ENCODE results near the gene BNC2.
A peak's percentile ranks its signal among the peaks of the same experiment; 100 is the strongest.

Gene BNC2

GRCh38 chr9:16447946-16448345 lies 422.5 kb downstream of the BNC2 start:
- H3K36me3 ChIP-seq (replicated peaks in 1 of 2; ENCODE audit: control insufficient read depth in 2 of 2, insufficient read depth in 2 of 2, low read length in 2 of 2), result no peaks in the 10 kb centered on the region
- no peak overlapping the region for H2AK5ac ChIP-seq (ENCODE audit: low read depth, low read length)
- H3K4me2 ChIP-seq (ENCODE audit: insufficient read depth, low read length, poor library complexity, severe bottlenecking), result no peak overlapping the region
- no peak overlapping the region for H4K91ac ChIP-seq (ENCODE audit: low read depth, low read length, poor library complexity)
- H3K4ac ChIP-seq (ENCODE audit: low read length), result no peak overlapping the region
- H3K18ac ChIP-seq (ENCODE audit: low read length), result no peak overlapping the region
- H2AFZ ChIP-seq (ENCODE audit: low read length), result no peak overlapping the region
- H3K9ac ChIP-seq (ENCODE audit: low read depth, low read length, poor library complexity), result no peak overlapping the region
- H2BK5ac ChIP-seq (ENCODE audit: low read length), result no peak overlapping the region
- H3K27me3 ChIP-seq (ENCODE audit: control insufficient read depth in 3 of 3, insufficient read depth in 3 of 3, low read depth in 1 of 3, low read length in 3 of 3), result no peaks in the 10 kb centered on the region
- no peak overlapping the region for H2BK12ac ChIP-seq (ENCODE audit: low read length)
- no peak overlapping the region for H3K4me3 ChIP-seq (ENCODE audit: low read length in 2 of 2)
- H3K14ac ChIP-seq (ENCODE audit: low read length), result no peak overlapping the region
- H3K27ac ChIP-seq (replicated peaks; ENCODE audit: low read length), result no peak overlapping the region
- no peak overlapping the region for H2BK15ac ChIP-seq (ENCODE audit: low read length)
- H2BK120ac ChIP-seq (ENCODE audit: low read depth, low read length), result no peak overlapping the region
- DNase-seq (ENCODE audit: low spot score), result no peak
- no peak overlapping the region for H3K23ac ChIP-seq (ENCODE audit: low read depth, low read length, poor library complexity)
- no peaks in the 10 kb centered on the region for H3K9me3 ChIP-seq (replicated peaks in 1 of 2; ENCODE audit: control insufficient read depth in 2 of 2, insufficient read depth in 1 of 2, low read depth in 1 of 2, low read length in 2 of 2)
- H3K4me1 ChIP-seq (ENCODE audit: control insufficient read depth in 2 of 2, insufficient read depth in 1 of 2, low read depth in 1 of 2, low read length in 2 of 2), result no peaks in the 10 kb centered on the region
- H4K8ac ChIP-seq (ENCODE audit: low read depth, low read length), result no peak overlapping the region
- WGBS, 2 donors (ENCODE audit: extremely low coverage in 2 of 2, insufficient read length in 2 of 2, insufficient replicate concordance in 1 of 2), result no CpG with 5 or more reads among the region's 3 CpGs
- no peaks in the 10 kb centered on the region for H3K79me1 ChIP-seq (ENCODE audit: low read depth, low read length)

- Histone ChIP-seq H3K4me3 (ENCODE audit: low read length in 2 of 2) (no peak overlapping the region), H3K36me3 (replicated peaks in 1 of 2; ENCODE audit: control insufficient read depth in 2 of 2, insufficient read depth in 2 of 2, low read length in 2 of 2) (no peaks in the 10 kb centered on the region), H3K4me2 (ENCODE audit: insufficient read depth, low read length, poor library complexity, severe bottlenecking) (no peak overlapping the region), H4K91ac (ENCODE audit: low read depth, low read length, poor library complexity) (no peak overlapping the region), H3K4me1 (ENCODE audit: control insufficient read depth in 2 of 2, insufficient read depth in 1 of 2, low read depth in 1 of 2, low read length in 2 of 2) (peaks cover 0 to 2% of the 10 kb centered on the region in 2 donors), H4K8ac (ENCODE audit: low read depth, low read length) (no peak overlapping the region), H3K23ac (ENCODE audit: low read depth, low read length, poor library complexity) (no peak overlapping the region), H2BK12ac (ENCODE audit: low read length) (no peak overlapping the region), H3K27me3 (ENCODE audit: control insufficient read depth in 3 of 3, insufficient read depth in 3 of 3, low read depth in 1 of 3, low read length in 3 of 3) (no peaks in the 10 kb centered on the region), H3K4ac (ENCODE audit: low read length) (no peak overlapping the region), H3K14ac (ENCODE audit: low read length) (no peak overlapping the region), H3K27ac (replicated peaks; ENCODE audit: low read length) (no peak overlapping the region), H2BK5ac (ENCODE audit: low read length) (no peak overlapping the region), H2AFZ (ENCODE audit: low read length) (no peak overlapping the region), H3K9ac (ENCODE audit: low read depth, low read length, poor library complexity) (no peak overlapping the region), H3K9me3 (replicated peaks in 1 of 2; ENCODE audit: control insufficient read depth in 2 of 2, insufficient read depth in 1 of 2, low read depth in 1 of 2, low read length in 2 of 2) (no peaks in the 10 kb centered on the region), H2AK5ac (ENCODE audit: low read depth, low read length) (no peak overlapping the region), H2BK15ac (ENCODE audit: low read length) (no peak overlapping the region), H2BK120ac (ENCODE audit: low read depth, low read length) (no peak overlapping the region), H3K18ac (ENCODE audit: low read length) (no peak overlapping the region), H3K79me1 (ENCODE audit: low read depth, low read length) (no peaks in the 10 kb centered on the region)
- DNase-seq (ENCODE audit: low spot score), result no peak
- WGBS, 2 donors (ENCODE audit: extremely low coverage in 2 of 2, insufficient read length in 2 of 2, insufficient replicate concordance in 1 of 2), result no CpG with 5 or more reads among the region's 2 CpGs
Observed at GRCh38 chr9:16446636-16447035, 423.8 kb downstream of the BNC2 start.

- Histone ChIP-seq H2AFZ (ENCODE audit: low read length) (no peak overlapping the region), H2BK12ac (ENCODE audit: low read length) (no peak overlapping the region), H3K4ac (ENCODE audit: low read length) (no peak overlapping the region), H3K9me3 (replicated peaks in 1 of 2; ENCODE audit: control insufficient read depth in 2 of 2, insufficient read depth in 1 of 2, low read depth in 1 of 2, low read length in 2 of 2) (no peaks in the 10 kb centered on the region), H2BK120ac (ENCODE audit: low read depth, low read length) (no peak overlapping the region), H3K4me1 (ENCODE audit: control insufficient read depth in 2 of 2, insufficient read depth in 1 of 2, low read depth in 1 of 2, low read length in 2 of 2) (peaks cover 0 to 2% of the 10 kb centered on the region in 2 donors), H4K91ac (ENCODE audit: low read depth, low read length, poor library complexity) (no peak overlapping the region), H3K18ac (ENCODE audit: low read length) (no peak overlapping the region), H3K14ac (ENCODE audit: low read length) (no peak overlapping the region), H3K36me3 (replicated peaks in 1 of 2; ENCODE audit: control insufficient read depth in 2 of 2, insufficient read depth in 2 of 2, low read length in 2 of 2) (no peaks in the 10 kb centered on the region), H2AK5ac (ENCODE audit: low read depth, low read length) (no peak overlapping the region), H3K27me3 (ENCODE audit: control insufficient read depth in 3 of 3, insufficient read depth in 3 of 3, low read depth in 1 of 3, low read length in 3 of 3) (no peaks in the 10 kb centered on the region), H2BK5ac (ENCODE audit: low read length) (no peak overlapping the region), H3K23ac (ENCODE audit: low read depth, low read length, poor library complexity) (no peak overlapping the region), H3K79me1 (ENCODE audit: low read depth, low read length) (no peaks in the 10 kb centered on the region), H4K8ac (ENCODE audit: low read depth, low read length) (no peak overlapping the region), H3K27ac (replicated peaks; ENCODE audit: low read length) (no peak overlapping the region), H3K4me3 (ENCODE audit: low read length in 2 of 2) (no peak overlapping the region), H3K9ac (ENCODE audit: low read depth, low read length, poor library complexity) (no peak overlapping the region), H3K4me2 (ENCODE audit: insufficient read depth, low read length, poor library complexity, severe bottlenecking) (no peak overlapping the region), H2BK15ac (ENCODE audit: low read length) (no peak overlapping the region)
- no CpG with 5 or more reads among the region's 7 CpGs for WGBS, 2 donors (ENCODE audit: extremely low coverage in 2 of 2, insufficient read length in 2 of 2, insufficient replicate concordance in 1 of 2)
- DNase-seq (ENCODE audit: low spot score), result no peak
Observed at GRCh38 chr9:16445141-16445920, 425.1 kb downstream of the BNC2 start.

- no peak overlapping the region for H4K91ac ChIP-seq (ENCODE audit: low read depth, low read length, poor library complexity)
- H3K27ac ChIP-seq (replicated peaks; ENCODE audit: low read length), result no peak overlapping the region
Observed at GRCh38 chr9:16442622-16443021, 427.8 kb downstream of the BNC2 start.

More at GRCh38 chr9:16442622-16443021, 427.8 kb downstream of the BNC2 start:
- no peak overlapping the region for H2AFZ ChIP-seq (ENCODE audit: low read length)
- no peak overlapping the region for H4K8ac ChIP-seq (ENCODE audit: low read depth, low read length)
- no peak for DNase-seq (ENCODE audit: low spot score)
- H3K9ac ChIP-seq (ENCODE audit: low read depth, low read length, poor library complexity), result no peak overlapping the region
- WGBS, 2 donors (ENCODE audit: extremely low coverage in 2 of 2, insufficient read length in 2 of 2, insufficient replicate concordance in 1 of 2), result no CpG with 5 or more reads among the region's 8 CpGs
- no peak overlapping the region for H2BK15ac ChIP-seq (ENCODE audit: low read length)
- no peaks in the 10 kb centered on the region for H3K27me3 ChIP-seq (ENCODE audit: control insufficient read depth in 3 of 3, insufficient read depth in 3 of 3, low read depth in 1 of 3, low read length in 3 of 3)
- H3K4me1 ChIP-seq (ENCODE audit: control insufficient read depth in 2 of 2, insufficient read depth in 1 of 2, low read depth in 1 of 2, low read length in 2 of 2), result peaks cover 0 to 2% of the 10 kb centered on the region in 2 donors
- peak overlapping the region; percentile 40 for H3K18ac ChIP-seq (ENCODE audit: low read length)
- no peak overlapping the region for H3K4me2 ChIP-seq (ENCODE audit: insufficient read depth, low read length, poor library complexity, severe bottlenecking)
- H3K79me1 ChIP-seq (ENCODE audit: low read depth, low read length), result no peaks in the 10 kb centered on the region
- H2BK12ac ChIP-seq (ENCODE audit: low read length), result no peak overlapping the region
- H2BK5ac ChIP-seq (ENCODE audit: low read length), result no peak overlapping the region
- H3K14ac ChIP-seq (ENCODE audit: low read length), result no peak overlapping the region
- H3K23ac ChIP-seq (ENCODE audit: low read depth, low read length, poor library complexity), result no peak overlapping the region
- H3K9me3 ChIP-seq (replicated peaks in 1 of 2; ENCODE audit: control insufficient read depth in 2 of 2, insufficient read depth in 1 of 2, low read depth in 1 of 2, low read length in 2 of 2), result no peaks in the 10 kb centered on the region
- no peak overlapping the region for H3K4ac ChIP-seq (ENCODE audit: low read length)
- H2BK120ac ChIP-seq (ENCODE audit: low read depth, low read length), result no peak overlapping the region
- H3K36me3 ChIP-seq (replicated peaks in 1 of 2; ENCODE audit: control insufficient read depth in 2 of 2, insufficient read depth in 2 of 2, low read length in 2 of 2), result no peaks in the 10 kb centered on the region
- H3K4me3 ChIP-seq (ENCODE audit: low read length in 2 of 2), result no peak overlapping the region
- no peak overlapping the region for H2AK5ac ChIP-seq (ENCODE audit: low read depth, low read length)
